NCI-H2227 treated with DMSO at 0.1 percent for 48 hours (cell line): ENCODE measurements around the gene CCDC149.

ENCODE experiments used
- DNase-seq: peaks from one replicate; lab custom pipeline; 2025; lab: John Stamatoyannopoulos, UW

CCDC149 gene

GRCh38 chr4:24843096-24843495, 69.7 kb downstream of the CCDC149 start:
- DNase-seq: no peak

- no peak for DNase-seq
Measured at GRCh38 chr4:24842356-24842755, 70.5 kb downstream of the CCDC149 start.

- no peak for DNase-seq
Measured at GRCh38 chr4:24840826-24841543, 71.9 kb downstream of the CCDC149 start.

GRCh38 chr4:24840362-24840761, 72.5 kb downstream of the CCDC149 start:
- DNase-seq: no peak

- DNase-seq: no peak
Measured at GRCh38 chr4:24837781-24838180, 75.1 kb downstream of the CCDC149 start.

- no peak for DNase-seq
Measured at GRCh38 chr4:24837336-24837735, 75.5 kb downstream of the CCDC149 start.

- DNase-seq: no peak
Measured at GRCh38 chr4:24836661-24837242, 76.1 kb downstream of the CCDC149 start.

GRCh38 chr4:24835696-24836095, 77.1 kb downstream of the CCDC149 start:
- DNase-seq: no peak

GRCh38 chr4:24831637-24832036, 81.2 kb downstream of the CCDC149 start:
- no peak for DNase-seq

- no peak for DNase-seq
Measured at GRCh38 chr4:24824720-24825119, 88.1 kb downstream of the CCDC149 start.

- DNase-seq: no peak
Measured at GRCh38 chr4:24820541-24820940, 92.3 kb downstream of the CCDC149 start.

GRCh38 chr4:24816797-24817196, 96.0 kb downstream of the CCDC149 start:
- DNase-seq: no peak

- DNase-seq: no peak
Measured at GRCh38 chr4:24813732-24814131, 99.1 kb downstream of the CCDC149 start.

- DNase-seq: no peak
Measured at GRCh38 chr4:24810871-24811631, 101.8 kb downstream of the CCDC149 start.

GRCh38 chr4:24809815-24810405, 102.9 kb downstream of the CCDC149 start:
- DNase-seq: no peak

GRCh38 chr4:24809376-24809775, 103.5 kb downstream of the CCDC149 start:
- no peak for DNase-seq

GRCh38 chr4:24808955-24809354, 103.9 kb downstream of the CCDC149 start:
- DNase-seq: no peak

GRCh38 chr4:24808261-24808660, 104.6 kb downstream of the CCDC149 start:
- DNase-seq: no peak

- DNase-seq: no peak
Measured at GRCh38 chr4:24807611-24808010, 105.2 kb downstream of the CCDC149 start.

- DNase-seq: no peak
Measured at GRCh38 chr4:24806206-24806990, 106.4 kb downstream of the CCDC149 start.

- DNase-seq: no peak
Measured at GRCh38 chr4:24805566-24805965, 107.3 kb downstream of the CCDC149 start.

GRCh38 chr4:24805067-24805466, 107.8 kb downstream of the CCDC149 start:
- no peak for DNase-seq
